HL-60 (cell line): ENCODE data around the gene TECR.

Experiments used
- DNase-seq, 2 experiments: peaks; one replicate each; pipeline ENCODE4 v3.0.0-alpha.2; 2010 to 2020; ENCODE audit warnings: low read depth in 1 of 2, low spot score in 1 of 2
- H3K27ac ChIP-seq: fragments of 250-450 bp; sonication (Bioruptor Pico); replicated peaks from 2 replicates; pipeline ENCODE4 v1.5.1; 2020; ENCODE audit warnings: mild to moderate bottlenecking, moderate library complexity
- H3K27me3 ChIP-seq: fragments of 250-450 bp; sonication (Bioruptor Pico); 2 replicates; pipeline ENCODE4 v1.5.1; 2021; ENCODE audit warnings: mild to moderate bottlenecking, moderate library complexity; ENCODE audit not compliant: insufficient read depth, poor library complexity, severe bottlenecking
- H3K4me3 ChIP-seq: replicated peaks from 2 replicates; pipeline ENCODE4 v1.5.1; 2011; ENCODE audit warnings: mild to moderate bottlenecking, control low read depth, low read length; ENCODE audit not compliant: insufficient read depth
- CTCF ChIP-seq: IDR thresholded peaks from one replicate; pipeline ENCODE4 v1.5.1; 2011; ENCODE audit warnings: low read length, control low read depth, inconsistent platforms; ENCODE audit not compliant: insufficient read depth
- GABPA ChIP-seq: IDR thresholded peaks from 2 replicates; pipeline ENCODE4 v1.6.1; 2012; ENCODE audit warnings: low read depth
- POLR2AphosphoS5 ChIP-seq: IDR thresholded peaks from 2 replicates; pipeline ENCODE4 v1.6.1; 2012; ENCODE audit warnings: low read depth
- REST ChIP-seq: IDR thresholded peaks from 2 replicates; pipeline ENCODE4 v1.6.1; 2012; ENCODE audit warnings: low read depth; ENCODE audit not compliant: insufficient replicate concordance
- SPI1 ChIP-seq: IDR thresholded peaks from 2 replicates; pipeline ENCODE4 v1.6.1; 2012; ENCODE audit warnings: low read depth, mild to moderate bottlenecking, borderline replicate concordance

The TECR gene

GRCh38 chr19:14519245-14519859 lies 10.0 kb upstream of the TECR start:
- no peak for DNase-seq
- peak overlapping the region; percentile 81 for H3K27ac ChIP-seq
- no peak overlapping the region for H3K4me3 ChIP-seq

GRCh38 chr19:14519860-14520407 lies 9.5 kb upstream of the TECR start:
- peak overlapping the region; percentile 36; the same call in 1 of the 2 replicates for H3K27ac ChIP-seq
- no peak for DNase-seq
- TF ChIP-seq CTCF (no peak), SPI1 (no peak), REST (no peak), POLR2AphosphoS5 (no peak), GABPA (no peak)

More at GRCh38 chr19:14519245-14519859, 10.0 kb upstream of the TECR start:
- H3K27me3 ChIP-seq, result no peaks in the 10 kb centered on the region
- TF ChIP-seq CTCF (no peak), SPI1 (no peak), GABPA (no peak), POLR2AphosphoS5 (no peak), REST (no peak)

GRCh38 chr19:14520543-14520942 lies 8.9 kb upstream of the TECR start:
- TF ChIP-seq POLR2AphosphoS5 (no peak), REST (no peak), CTCF (no peak), SPI1 (no peak), GABPA (no peak)
- DNase-seq, result no peak
- Histone ChIP-seq H3K4me3 (no peak overlapping the region), H3K27me3 (no peaks in the 10 kb centered on the region), H3K27ac (no peak overlapping the region)

More at GRCh38 chr19:14519860-14520407, 9.5 kb upstream of the TECR start:
- Histone ChIP-seq H3K4me3 (no peak overlapping the region), H3K27me3 (no peaks in the 10 kb centered on the region)
